HCT116 (cell line): ENCODE results near the gene R3HDM4. TPM values are rescaled to one million over a fixed set of nuclear protein-coding genes. Genes with fewer than 3 reads are reported as not detected.
A peak's percentile ranks its signal among the peaks of the same experiment; 100 is the strongest.

Experiments used
- ATAC-seq: fragments of 200-7000 bp; cut with Tn5 transposase; 2 replicates; pipeline ENCODE4 v1.9.1; 2020; ENCODE audit warnings: mild to moderate bottlenecking, moderate library complexity
- BruUV-seq: library from RNA; stranded (reverse); fragments of 400-500 nt; replicated peaks from 2 replicates; lab custom pipeline; 2021; lab: Mats Ljungman, UMichigan
- CTCF ChIA-PET: fragments of 300-600 bp; sonication (Branson Sonifier 250); formaldehyde crosslinking; loops from one replicate; lab custom pipeline; 2021; ENCODE audit warnings: antibody characterized with exemption; lab: Charles Lee
- POLR2A ChIA-PET: fragments of 300-600, 350-600 bp; sonication (Branson Sonifier 250); formaldehyde crosslinking; loops from one replicate; lab custom pipeline; 2021; ENCODE audit warnings: antibody characterized with exemption; lab: Charles Lee
- RAD21 ChIA-PET, 2 experiments: fragments of 300-600 bp; sonication (Branson Sonifier 250); formaldehyde crosslinking; loops; one replicate each; lab custom pipeline; 2023; ENCODE audit warnings: low total read pairs in 2 of 2; ENCODE audit not compliant: uncharacterized antibody in 2 of 2, unreplicated experiment in 2 of 2, low non-redundant PET in 1 of 2; lab: Charles Lee
- DNase-seq: peaks from one replicate; pipeline ENCODE4 v3.0.0-alpha.2; 2010; ENCODE audit warnings: low read depth, low spot score
- H2AFZ ChIP-seq: fragments of 200-600 bp; shearing (Covaris generic), sonication (generic); 2 replicates; pipeline ENCODE4 v1.6.1; 2017; ENCODE audit warnings: low read depth, mixed run types, mixed read lengths, antibody characterized with exemption, low read length; ENCODE audit not compliant: poor library complexity, severe bottlenecking
- H3K27ac ChIP-seq: 2 replicates; pipeline ENCODE4 v1.5.1; 2012; ENCODE audit warnings: low read depth, low read length
- H3K27me3 ChIP-seq: fragments of 200-600 bp; sonication (generic); 2 replicates; pipeline ENCODE4 v1.6.1; 2016; ENCODE audit warnings: mixed run types, low read length, mixed read lengths; ENCODE audit not compliant: insufficient read depth
- H3K36me3 ChIP-seq, 2 experiments: fragments of 200-500 bp in 1 of 2; fragments of 200-600 bp in 1 of 2; sonication (Bioruptor generic) in 1 of 2; sonication (generic) in 1 of 2; 2 replicates each; pipeline versions ENCODE4 v1.5.1 to v1.6.1; 2014 to 2016; ENCODE audit warnings: low read length in 2 of 2, inconsistent platforms in 1 of 2, mixed read lengths in 1 of 2, mixed run types in 1 of 2; ENCODE audit not compliant: insufficient read depth in 2 of 2, control insufficient read depth in 1 of 2
- H3K4me1 ChIP-seq, 2 experiments: fragments of 200-600 bp in 1 of 2; sonication (generic) in 1 of 2; 2 replicates each; pipeline versions ENCODE4 v1.5.1 to v1.6.1; 2012 to 2017; ENCODE audit warnings: low read length in 2 of 2, inconsistent platforms in 1 of 2, mild to moderate bottlenecking in 1 of 2, mixed read lengths in 1 of 2, mixed run types in 1 of 2, moderate library complexity in 1 of 2; ENCODE audit not compliant: insufficient read depth in 2 of 2, control insufficient read depth in 1 of 2
- H3K4me2 ChIP-seq: fragments of 200-600 bp; sonication (generic); 2 replicates; pipeline ENCODE4 v1.6.1; 2017; ENCODE audit warnings: mixed run types, low read length, mixed read lengths
- H3K4me3 ChIP-seq, 2 experiments: fragments of 200-600 bp in 1 of 2; sonication (generic) in 1 of 2; replicated peaks in 1 of 2; 2 replicates each; pipeline ENCODE4 v1.5.1; 2011 to 2016; ENCODE audit warnings: low read length in 2 of 2, control low read depth in 1 of 2, low read depth in 1 of 2, mild to moderate bottlenecking in 1 of 2, mixed read lengths in 1 of 2, mixed run types in 1 of 2
- H3K79me2 ChIP-seq: fragments of 200-600 bp; sonication (generic); 2 replicates; pipeline ENCODE4 v1.6.1; 2017; ENCODE audit warnings: mild to moderate bottlenecking, mixed run types, low read length, moderate library complexity, mixed read lengths; ENCODE audit not compliant: insufficient read depth
- H3K9ac ChIP-seq: fragments of 200-600 bp; sonication (generic); 2 replicates; pipeline ENCODE4 v1.6.1; 2016; ENCODE audit warnings: low read length, mixed read lengths
- H3K9me2 ChIP-seq: fragments of 200-600 bp; sonication (generic), shearing (Covaris generic); 2 replicates; pipeline ENCODE4 v1.6.1; 2017; ENCODE audit warnings: mixed run types, mild to moderate bottlenecking, moderate library complexity; ENCODE audit not compliant: insufficient read depth
- H3K9me3 ChIP-seq, 2 experiments: fragments of 200-500 bp in 1 of 2; fragments of 200-600 bp in 1 of 2; sonication (Bioruptor generic) in 1 of 2; sonication (generic) in 1 of 2; 2 replicates each; pipeline ENCODE4 v1.6.1; 2014 to 2017; ENCODE audit warnings: low read length in 2 of 2, mixed read lengths in 2 of 2, inconsistent platforms in 1 of 2, low read depth in 1 of 2, mild to moderate bottlenecking in 1 of 2, mixed run types in 1 of 2, moderate library complexity in 1 of 2; ENCODE audit not compliant: control insufficient read depth in 1 of 2, insufficient read depth in 1 of 2
- H4K20me1 ChIP-seq: fragments of 200-600 bp; sonication (generic), shearing (Covaris generic); 2 replicates; pipeline ENCODE4 v1.6.1; 2017; ENCODE audit warnings: mixed run types, mild to moderate bottlenecking, moderate library complexity; ENCODE audit not compliant: insufficient read depth
- ATF3 ChIP-seq: IDR thresholded peaks from 2 replicates; pipeline ENCODE4 v1.6.1; 2012
- CBX3 ChIP-seq: IDR thresholded peaks from 2 replicates; pipeline ENCODE4 v1.6.1; 2012; ENCODE audit warnings: low read depth
- CEBPB ChIP-seq: IDR thresholded peaks from 2 replicates; pipeline ENCODE4 v1.6.1; 2012; ENCODE audit warnings: low read depth
- CTCF ChIP-seq, 3 experiments: fragments of 200-600 bp in 1 of 3; sonication (generic) in 1 of 3; IDR thresholded peaks in 2 of 3; conservative IDR thresholded peaks in 1 of 3; 2 replicates each; pipeline ENCODE4 v1.5.1; 2012 to 2017; ENCODE audit warnings: low read depth in 2 of 3, low read length in 2 of 3, antibody characterized with exemption in 1 of 3, borderline replicate concordance in 1 of 3, control low read depth in 1 of 3, mild to moderate bottlenecking in 1 of 3, mixed read lengths in 1 of 3, mixed run types in 1 of 3, moderate library complexity in 1 of 3; ENCODE audit not compliant: insufficient read depth in 1 of 3
- EGR1 ChIP-seq: IDR thresholded peaks from 2 replicates; pipeline ENCODE4 v1.6.1; 2012; ENCODE audit warnings: low read depth
- EZH2 ChIP-seq: fragments of 200-600 bp; sonication (generic); IDR thresholded peaks from 2 replicates; pipeline ENCODE4 v1.6.1; 2017; ENCODE audit warnings: antibody characterized with exemption, mixed run types
- EZH2phosphoT487 ChIP-seq: fragments of 200-600 bp; IDR thresholded peaks from 2 replicates; pipeline ENCODE4 v1.6.1; 2018; ENCODE audit warnings: antibody characterized with exemption, borderline replicate concordance
- FOSL1 ChIP-seq: IDR thresholded peaks from 2 replicates; pipeline ENCODE4 v1.6.1; 2012; ENCODE audit warnings: low read depth
- JUND ChIP-seq: IDR thresholded peaks from 2 replicates; pipeline ENCODE4 v1.6.1; 2012
- MAX ChIP-seq: IDR thresholded peaks from 2 replicates; pipeline ENCODE4 v1.6.1; 2012
- POLR2A ChIP-seq: IDR thresholded peaks from 2 replicates; pipeline ENCODE4 v1.7.0; 2011; ENCODE audit warnings: borderline replicate concordance; ENCODE audit not compliant: insufficient read depth, insufficient read length; ENCODE audit errors: extremely low read depth
- POLR2AphosphoS5 ChIP-seq: IDR thresholded peaks from 2 replicates; pipeline ENCODE4 v1.6.1; 2011; ENCODE audit warnings: mild to moderate bottlenecking, low read depth, low read length, moderate library complexity
- RAD21 ChIP-seq: IDR thresholded peaks from 2 replicates; pipeline ENCODE4 v1.6.1; 2012; ENCODE audit warnings: low read depth, mild to moderate bottlenecking
- SIN3A ChIP-seq: IDR thresholded peaks from 2 replicates; pipeline ENCODE4 v1.6.1; 2012; ENCODE audit warnings: low read depth
- SRF ChIP-seq: IDR thresholded peaks from 2 replicates; pipeline ENCODE4 v1.6.1; 2012; ENCODE audit warnings: low read depth
- TCF7L2 ChIP-seq: IDR thresholded peaks from 2 replicates; pipeline ENCODE4 v1.7.0; 2011; ENCODE audit warnings: borderline replicate concordance, inconsistent platforms; ENCODE audit not compliant: insufficient read depth, insufficient read length; ENCODE audit errors: extremely low read depth
- YY1 ChIP-seq: IDR thresholded peaks from 2 replicates; pipeline ENCODE4 v1.6.1; 2011; ENCODE audit warnings: low read length, low read depth, moderate library complexity, mild to moderate bottlenecking; ENCODE audit not compliant: insufficient replicate concordance; ENCODE audit errors: extremely low read depth
- ZNF274 ChIP-seq: fragments of 200-500 bp; sonication (Bioruptor generic); IDR thresholded peaks from 2 replicates; pipeline ENCODE4 v1.6.1; 2014; ENCODE audit warnings: mild to moderate bottlenecking, low read depth, low read length, inconsistent platforms
- intact Hi-C: fragments of 100-400 bp; cut with micrococcal nuclease; formaldehyde crosslinking; loops from 2 replicates; pipeline ENCODE4 v1.10.0; 2022
- total RNA-seq: library from RNA; stranded (reverse); gene quantifications from one replicate; pipeline ENCODE4 v1.2.1, GENCODE V29; 2021; ENCODE audit not compliant: unreplicated experiment

The R3HDM4 gene
- total RNA-seq, 1 experiment from 2014 or later = 92.3 TPM

- Histone ChIP-seq H3K4me2 (peak within 1 kb of the TSS; percentile 88), H3K9me2 (no peaks in the 10 kb centered on the region), H4K20me1 (no peaks in the 10 kb centered on the region), H3K9me3 (no peaks in the 10 kb centered on the region), H3K9ac (peak within 1 kb of the TSS; percentile 83), H3K4me1 (peaks cover 14 to 32% of the 10 kb centered on the region in 2 experiments), H3K79me2 (no peaks in the 10 kb centered on the region), H3K36me3 (no peaks in the 10 kb centered on the region; a peak in 1 of 4 replicates)
- no peak for ATAC-seq
- ChIA-PET POLR2A (interaction anchor here (1.4 kb wide), 1 partner anchor 9 kb away, joined by 4 read pairs; no protein-coding TSS in a partner anchor), RAD21 (interaction anchor here in 1 of 2 experiments (0.7 kb wide), 1 partner anchor 9 kb away, joined by 3 read pairs; no protein-coding TSS in a partner anchor)
- intact Hi-C loops = no loop called here
- TF ChIP-seq CTCF (IDR thresholded peaks at IDR 0.05 in 2 of 3, conservative IDR thresholded peaks at IDR 0.05 in 1 of 3; ENCODE audit: borderline replicate concordance in 1 of 3, insufficient read depth in 1 of 3, low read depth in 2 of 3, low read length in 2 of 3) = no peak
- 0 out of 2 replicates have a peak, but pooled peaks have one; percentile 19 for TF ChIP-seq POLR2AphosphoS5
- TF ChIP-seq, all 23 proteins: peak for 1
- H2AFZ ChIP-seq = peak within 1 kb of the TSS; percentile 26
- peak within 1 kb of the TSS; percentile 71 to 78 for H3K4me3 ChIP-seq
- no peak for DNase-seq
- CTCF ChIA-PET = interaction anchor here (1.1 kb wide), 1 partner anchor 88 kb away, joined by 3 read pairs; no protein-coding TSS in a partner anchor
- H3K27me3 ChIP-seq = no peaks in the 10 kb centered on the region
- no TSS peak for BruUV-seq
- H3K27ac ChIP-seq = peak within 1 kb of the TSS; percentile 96
Measured at GRCh38 chr19:858868-859843, 53.9 kb downstream of the R3HDM4 start, which contains the start of gene CFD. TSS of gene CFD (plus strand) at chr19:859664. CDS start at chr19:859690, 26 bp downstream.

- no TSS peak for BruUV-seq
- Histone ChIP-seq H3K27ac (no peak overlapping the region), H3K4me1 (peaks cover 14 to 32% of the 10 kb centered on the region in 2 experiments), H4K20me1 (no peaks in the 10 kb centered on the region), H2AFZ (no peak overlapping the region), H3K79me2 (no peaks in the 10 kb centered on the region), H3K4me3 (no peak overlapping the region), H3K9me2 (no peaks in the 10 kb centered on the region), H3K36me3 (no peaks in the 10 kb centered on the region; a peak in 1 of 4 replicates), H3K9me3 (no peaks in the 10 kb centered on the region), H3K4me2 (no peak overlapping the region), H3K9ac (no peak overlapping the region), H3K27me3 (no peaks in the 10 kb centered on the region)
- RAD21 ChIA-PET = no interaction called here
- TF ChIP-seq ZNF274 (no peak), EZH2 (no peak), JUND (no peak), CEBPB (no peak), FOSL1 (no peak), YY1 (no peak), EZH2phosphoT487 (no peak), MAX (no peak), SIN3A (no peak), POLR2A (no peak), SRF (no peak), CBX3 (no peak), ATF3 (no peak), RAD21 (no peak), EGR1 (no peak), TCF7L2 (no peak), POLR2AphosphoS5 (no peak)
- ATAC-seq = no peak
- intact Hi-C loops = no loop called here
- CTCF ChIA-PET = no interaction called here
- DNase-seq = no peak
- POLR2A ChIA-PET = no interaction called here
Measured at GRCh38 chr19:858284-858683, 54.7 kb downstream of the R3HDM4 start.
